Astrocyte of the spinal cord (primary cell): ENCODE measurements around the gene RBM19.

Source experiments
- DNase-seq: peaks from one replicate; pipeline ENCODE4 v3.0.0; 2011; ENCODE audit warnings: low read depth, low spot score
- H3K4me3 ChIP-seq: 2 replicates; pipeline ENCODE4 v1.5.1; 2011; ENCODE audit warnings: low read depth, mild to moderate bottlenecking, low read length, moderate library complexity
- in situ Hi-C: cut with HindIII; loops from 2 replicates; pipeline ENCODE4 v1.10.0; 2017; ENCODE audit warnings: low sequenced_read_pairs
- TF ChIP-seq, protein P1 (sequence below): IDR thresholded peaks from 2 replicates; pipeline ENCODE4 v1.5.1; 2012; ENCODE audit warnings: low read depth, mild to moderate bottlenecking, low read length, inconsistent platforms

RBM19 gene

DNA sequence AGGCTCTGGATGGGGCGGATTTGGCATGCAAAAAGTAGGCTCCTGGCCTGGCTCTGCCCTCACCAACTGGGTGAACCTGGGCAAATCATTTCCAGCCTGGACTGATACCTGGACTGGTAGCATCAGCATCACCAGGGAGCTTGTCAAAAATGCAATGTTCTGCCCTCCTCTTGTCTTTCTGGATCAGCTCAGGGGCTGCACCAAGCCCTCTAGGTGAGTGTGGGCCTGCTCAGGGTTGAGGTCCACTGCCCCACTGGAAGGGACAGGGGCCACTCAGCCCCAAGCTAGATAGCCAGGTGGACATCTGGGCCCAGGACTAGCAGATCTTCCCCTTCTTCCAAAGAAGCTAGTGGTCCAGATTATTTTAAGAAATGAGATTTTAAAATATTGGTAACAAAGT, 99.6 kb downstream of the RBM19 start:
- in situ Hi-C loops: no loop called here
- no peak overlapping the region for H3K4me3 ChIP-seq
- TF ChIP-seq, protein P1, sequence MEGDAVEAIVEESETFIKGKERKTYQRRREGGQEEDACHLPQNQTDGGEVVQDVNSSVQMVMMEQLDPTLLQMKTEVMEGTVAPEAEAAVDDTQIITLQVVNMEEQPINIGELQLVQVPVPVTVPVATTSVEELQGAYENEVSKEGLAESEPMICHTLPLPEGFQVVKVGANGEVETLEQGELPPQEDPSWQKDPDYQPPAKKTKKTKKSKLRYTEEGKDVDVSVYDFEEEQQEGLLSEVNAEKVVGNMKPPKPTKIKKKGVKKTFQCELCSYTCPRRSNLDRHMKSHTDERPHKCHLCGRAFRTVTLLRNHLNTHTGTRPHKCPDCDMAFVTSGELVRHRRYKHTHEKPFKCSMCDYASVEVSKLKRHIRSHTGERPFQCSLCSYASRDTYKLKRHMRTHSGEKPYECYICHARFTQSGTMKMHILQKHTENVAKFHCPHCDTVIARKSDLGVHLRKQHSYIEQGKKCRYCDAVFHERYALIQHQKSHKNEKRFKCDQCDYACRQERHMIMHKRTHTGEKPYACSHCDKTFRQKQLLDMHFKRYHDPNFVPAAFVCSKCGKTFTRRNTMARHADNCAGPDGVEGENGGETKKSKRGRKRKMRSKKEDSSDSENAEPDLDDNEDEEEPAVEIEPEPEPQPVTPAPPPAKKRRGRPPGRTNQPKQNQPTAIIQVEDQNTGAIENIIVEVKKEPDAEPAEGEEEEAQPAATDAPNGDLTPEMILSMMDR: no peak
- no peak for DNase-seq

DNA sequence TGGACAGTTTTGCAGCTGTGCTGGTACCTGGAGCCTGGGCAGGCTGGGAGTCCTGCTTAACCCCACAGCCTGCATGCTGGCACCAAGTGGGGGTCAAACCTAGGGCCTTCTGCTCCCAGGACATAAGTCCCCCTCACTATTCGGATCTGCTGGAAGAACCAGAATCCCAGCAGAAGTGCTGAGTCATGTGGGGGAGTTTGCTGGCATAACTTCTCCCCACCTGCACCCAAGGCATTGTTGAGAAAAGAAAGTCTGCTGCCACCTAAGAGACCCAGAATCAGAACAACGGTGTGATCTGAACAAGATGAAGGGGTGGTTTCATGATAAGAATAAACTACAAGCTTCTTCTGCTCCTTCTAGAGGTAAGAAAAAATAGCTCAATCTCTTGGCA, 102.7 kb downstream of the RBM19 start:
- in situ Hi-C loops: no loop called here
- no peak overlapping the region for H3K4me3 ChIP-seq
- no peak for DNase-seq
- TF ChIP-seq, protein P1: no peak

DNA sequence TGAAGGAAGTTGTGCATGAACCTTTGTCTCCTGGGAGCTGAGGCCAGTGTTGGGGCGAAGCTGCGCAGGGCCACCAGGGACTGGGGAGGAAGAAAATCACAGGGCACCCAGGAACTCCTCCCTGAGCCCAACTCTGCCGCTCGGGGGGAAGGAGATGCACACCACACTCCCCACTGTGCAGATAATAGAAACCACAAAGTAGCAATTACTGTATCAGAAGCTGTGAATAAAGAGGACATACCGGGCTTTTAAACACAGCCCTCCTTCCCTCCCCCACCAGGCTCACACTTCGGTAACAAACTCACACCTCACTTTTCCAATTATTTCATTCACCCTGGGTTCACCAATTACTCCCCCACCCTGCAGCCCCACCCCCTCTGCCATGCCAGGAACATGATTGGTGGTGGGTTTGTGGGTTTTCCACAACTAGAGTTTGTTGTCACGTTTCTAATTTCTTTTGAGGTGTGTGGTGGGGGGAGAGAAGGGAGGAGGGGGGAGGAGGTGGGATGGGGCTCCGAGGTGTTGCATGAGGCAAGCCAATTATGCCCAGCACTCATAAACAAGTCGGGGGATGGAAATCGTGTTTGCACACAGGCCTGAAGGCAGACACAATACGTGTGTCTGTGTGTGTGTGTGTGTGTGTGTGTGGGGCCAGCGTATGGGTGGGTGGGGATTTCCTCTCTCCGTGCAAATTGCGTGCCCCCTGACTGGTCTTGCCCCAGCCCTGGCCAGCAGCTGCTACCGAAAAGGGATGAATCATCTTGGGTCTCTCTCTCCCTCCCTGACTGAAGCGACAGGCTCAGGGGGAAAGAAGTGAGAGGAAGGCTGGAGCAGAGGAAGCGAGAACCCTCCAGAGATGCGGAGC, 103.3 kb downstream of the RBM19 start:
- H3K4me3 ChIP-seq: no peak overlapping the region
- TF ChIP-seq, protein P1: no peak
- peak; percentile 79 for DNase-seq
- in situ Hi-C loops: no loop called here

DNA sequence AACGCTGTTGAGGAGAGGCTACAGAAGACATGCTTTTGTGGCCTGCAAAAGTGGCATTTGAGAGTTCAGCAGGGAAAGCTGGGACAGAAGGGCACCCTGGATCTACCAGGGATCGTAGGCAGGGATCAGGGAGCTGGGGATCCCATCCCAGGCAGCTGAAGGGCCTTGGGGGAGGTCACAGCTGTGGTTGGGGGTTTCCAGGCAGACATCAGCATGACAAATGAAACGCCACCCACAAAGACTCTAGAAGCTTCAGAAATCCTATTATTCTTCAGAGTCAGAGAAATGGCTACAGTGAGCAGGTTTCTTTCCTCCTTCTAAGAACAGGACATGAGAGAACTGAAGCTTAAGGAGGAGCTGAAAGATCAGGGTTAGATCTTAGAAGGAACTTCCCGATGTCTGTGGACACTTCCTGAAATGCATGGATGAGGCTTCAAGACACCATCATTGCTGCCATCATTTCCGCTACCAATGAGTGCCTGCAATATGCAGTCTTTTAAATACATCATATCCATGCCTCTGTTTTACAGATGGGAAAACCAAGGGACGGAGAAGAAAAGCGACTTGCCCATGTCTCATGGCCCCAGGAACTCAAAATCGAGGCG, 104.3 kb downstream of the RBM19 start:
- in situ Hi-C loops: no loop called here
- TF ChIP-seq, protein P1: no peak
- H3K4me3 ChIP-seq: no peak overlapping the region
- DNase-seq: no peak

- in situ Hi-C loops: no loop called here
- no peak overlapping the region for H3K4me3 ChIP-seq
- TF ChIP-seq, protein P1: no peak
- peak; percentile 90 for DNase-seq
These were observed 105.2 kb downstream of the RBM19 start for GRCh38 chr12:113860950-113861349.

GRCh38 chr12:113860059-113860820, 105.9 kb downstream of the RBM19 start:
- in situ Hi-C loops: no loop called here
- TF ChIP-seq, protein P1: no peak
- no peak overlapping the region for H3K4me3 ChIP-seq
- DNase-seq: no peak
